Measurements from ENCODE around the gene RAB36. TPM values are rescaled to one million over a fixed set of nuclear protein-coding genes. Genes with fewer than 3 reads are reported as not detected.

Gene RAB36
- total RNA-seq, 1 donor from 2014 or later = 1.7 TPM

DNA sequence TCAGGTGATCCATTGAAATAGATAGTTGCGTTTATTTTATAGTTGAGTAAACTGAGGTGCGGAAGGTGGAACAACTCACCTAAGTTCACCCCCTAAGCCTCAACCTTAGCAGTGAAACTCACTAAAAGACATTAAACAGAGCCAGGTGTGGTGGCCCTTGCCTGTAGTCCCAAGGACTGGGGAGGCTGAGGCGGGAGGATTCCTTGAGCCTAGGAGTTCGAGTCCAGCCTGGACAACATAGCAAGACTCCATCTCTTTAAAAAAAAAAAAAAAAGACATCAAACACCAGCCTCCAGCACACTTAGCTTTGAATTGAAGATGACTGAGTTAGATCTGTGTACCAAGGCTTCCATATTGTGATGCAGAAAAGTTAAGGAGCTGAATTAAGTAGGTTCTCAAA is 845 bp upstream of the RAB36 start:
- no peaks in the 10 kb centered on the region for H3K36me3 Mint-ChIP-seq (ENCODE audit: low read depth)
- DNase-seq (no peak), ATAC-seq (ENCODE audit: low read depth) (no peak)
- H3K9me3 Mint-ChIP-seq = no peaks in the 10 kb centered on the region
- POLR2A ChIA-PET = interaction anchor here (0.6 to 1.3 kb wide), 6 partner anchors 9 to 750 kb away, joined by 3 to 4 read pairs (median 4); partner anchors contain the start of genes MIF and SLC2A11
- CTCF ChIA-PET = interaction anchor here (0.8 to 2.2 kb wide), 7 partner anchors 9 to 188 kb away, joined by 3 to 7 read pairs (median 4); partner anchors contain the start of gene GNAZ
- peak overlapping the region; percentile 86 for H3K27ac Mint-ChIP-seq
- no peak for TF ChIP-seq CTCF (IDR thresholded peaks at IDR 0.05)
- peak overlapping the region; percentile 81 for H3K4me3 Mint-ChIP-seq
- intact Hi-C loops (cut with micrococcal nuclease) = loop anchor here (2.0 to 10.0 kb wide), 4 partner anchors 30 to 1288 kb away; partner anchors contain the start of genes DERL3 and GNAZ
- H3K4me1 Mint-ChIP-seq = peaks cover 53% of the 10 kb centered on the region
- H3K27me3 Mint-ChIP-seq = no peaks in the 10 kb centered on the region

GRCh38 chr22:23145878-23146470 is 697 bp downstream of the RAB36 start:
- intact Hi-C loops (cut with micrococcal nuclease) = loop anchor here (1.0 to 10.0 kb wide), 4 partner anchors 29 to 689 kb away; partner anchors contain the start of genes BCR, DERL3 and GNAZ
- Mint-ChIP-seq H3K27ac (peak overlapping the region; percentile 86), H3K4me3 (no peak overlapping the region), H3K9me3 (no peaks in the 10 kb centered on the region), H3K36me3 (ENCODE audit: low read depth) (no peaks in the 10 kb centered on the region), H3K4me1 (peaks cover 48% of the 10 kb centered on the region), H3K27me3 (no peaks in the 10 kb centered on the region)
- ChIA-PET CTCF (interaction anchor here (1.2 to 2.2 kb wide), 3 partner anchors 32 to 136 kb away, joined by 4 to 7 read pairs (median 5); partner anchors contain the start of gene GNAZ), POLR2A (interaction anchor here (0.7 to 1.2 kb wide), 4 partner anchors 8 to 1409 kb away, joined by 3 read pairs; partner anchors contain the start of genes BCR and GUCD1)
- DNase-seq = no peak
- no peak for TF ChIP-seq CTCF (IDR thresholded peaks at IDR 0.05)
- no peak for ATAC-seq (ENCODE audit: low read depth)

DNA sequence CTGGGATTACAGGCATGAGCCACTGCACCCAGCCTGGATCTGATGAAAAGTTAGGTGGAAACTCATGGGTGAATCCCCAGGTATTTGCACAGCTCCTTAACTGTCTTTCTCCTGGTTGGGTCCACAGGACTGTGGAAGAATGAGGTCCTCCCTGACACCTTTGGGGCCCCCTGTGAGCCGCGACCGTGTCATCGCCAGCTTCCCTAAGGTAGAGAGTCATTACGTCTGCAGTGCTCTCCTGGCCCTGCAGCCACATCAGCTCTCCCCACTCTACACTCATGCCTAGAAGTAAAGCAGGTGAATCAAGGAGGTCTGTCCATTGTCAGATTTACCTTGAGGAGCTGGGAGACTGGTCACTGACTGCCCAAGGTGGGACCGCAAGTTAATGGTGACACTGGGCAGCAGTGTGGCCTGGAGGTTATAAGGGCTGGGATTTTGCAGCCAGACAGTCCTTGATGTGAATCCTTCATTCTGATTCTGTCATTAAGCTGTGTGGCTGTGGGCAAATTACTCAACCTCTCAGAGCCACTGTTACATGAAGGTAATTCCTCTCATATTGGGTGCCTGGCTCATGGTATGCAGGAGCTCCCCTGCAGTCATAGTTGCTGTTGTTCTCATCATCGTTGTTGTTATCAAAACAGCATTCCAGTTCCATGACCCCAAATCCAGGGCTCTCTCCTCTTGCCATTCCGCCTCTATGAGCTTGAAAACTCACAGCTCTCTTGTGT is 1.4 kb downstream of the RAB36 start:
- Mint-ChIP-seq H3K9me3 (no peaks in the 10 kb centered on the region), H3K4me1 (peaks cover 42% of the 10 kb centered on the region), H3K4me3 (no peak overlapping the region), H3K36me3 (ENCODE audit: low read depth) (no peaks in the 10 kb centered on the region), H3K27ac (peak overlapping the region; percentile 32), H3K27me3 (no peaks in the 10 kb centered on the region)
- TF ChIP-seq CTCF (IDR thresholded peaks at IDR 0.05) = no peak
- DNase-seq (no peak), ATAC-seq (ENCODE audit: low read depth) (no peak)
- ChIA-PET CTCF (interaction anchor here (0.6 to 1.2 kb wide), 2 partner anchors 135 to 171 kb away, joined by 3 to 4 read pairs; no protein-coding TSS in a partner anchor), POLR2A (interaction anchor here (0.6 to 0.8 kb wide), 2 partner anchors 8 to 11 kb away, joined by 3 read pairs; no protein-coding TSS in a partner anchor)
- intact Hi-C loops (cut with micrococcal nuclease) = loop anchor here (10.0 kb wide), 1 partner anchor 688 kb away; the partner anchor contains the start of gene DERL3

DNA sequence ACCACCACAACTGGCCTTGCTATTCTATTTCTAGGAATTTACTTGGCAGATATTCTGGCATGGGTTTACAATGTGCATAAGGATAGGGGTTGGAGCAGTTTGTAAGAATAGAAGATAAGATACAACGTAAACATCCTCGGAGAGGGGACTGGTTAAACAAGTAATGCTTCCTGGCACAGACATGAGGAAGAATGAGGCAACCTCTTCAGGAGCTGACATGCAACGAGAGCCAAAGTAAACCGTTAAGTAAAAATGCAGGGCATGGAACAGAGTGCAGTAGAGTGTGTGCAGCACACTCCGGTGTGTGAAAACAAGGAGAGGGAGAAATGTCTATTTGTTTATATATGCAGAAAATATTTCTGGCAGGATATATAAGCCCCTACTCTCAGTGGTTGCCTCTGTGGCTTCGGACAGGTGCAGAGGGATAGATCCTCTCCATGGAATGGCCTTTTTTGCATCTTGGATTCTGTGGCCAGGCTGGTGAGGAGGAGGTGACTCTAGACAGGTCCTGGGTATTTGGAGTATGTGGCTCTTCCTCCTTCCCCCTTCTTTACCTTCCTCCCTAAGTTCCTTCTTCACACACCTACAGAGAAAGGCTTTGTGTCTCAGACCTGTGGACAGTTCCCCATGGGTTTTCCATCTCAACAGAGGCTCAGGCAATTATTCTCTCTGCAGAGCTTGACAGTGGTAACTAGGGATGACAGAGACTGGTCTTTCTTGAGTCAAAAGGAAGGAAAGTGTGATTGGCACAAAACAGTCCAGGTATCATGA is 2.5 kb downstream of the RAB36 start:
- no peaks in the 10 kb centered on the region for H3K9me3 Mint-ChIP-seq
- no peak overlapping the region for H3K4me3 Mint-ChIP-seq

More for the DNA sequence above, 2.5 kb downstream of the RAB36 start:
- Mint-ChIP-seq H3K27me3 (no peaks in the 10 kb centered on the region), H3K36me3 (ENCODE audit: low read depth) (no peaks in the 10 kb centered on the region), H3K27ac (no peak overlapping the region), H3K4me1 (peaks cover 39% of the 10 kb centered on the region)
- POLR2A ChIA-PET = no interaction called here
- DNase-seq = no peak
- CTCF ChIA-PET = no interaction called here
- no peak for TF ChIP-seq CTCF (IDR thresholded peaks at IDR 0.05)
- no peak for ATAC-seq (ENCODE audit: low read depth)
- intact Hi-C loops (cut with micrococcal nuclease) = loop anchor here (10.0 kb wide), 1 partner anchor 687 kb away; the partner anchor contains the start of gene DERL3
